Aorta (tissue), 5 donors: ENCODE results near the gene EIF4G3. TPM values are rescaled to one million over a fixed set of nuclear protein-coding genes. Genes with fewer than 3 reads are reported as not detected.
A peak's percentile ranks its signal among the peaks of the same experiment; 100 is the strongest.
"Not testable (repeated sequence)": the region's sequence is repeated elsewhere in the genome, so short reads cannot be mapped to it uniquely, and the experiment has no call there.

Experiments
- ATAC-seq: fragments of 200-7000 bp; cut with Tn5 transposase; one replicate; pipeline ENCODE4 v1.9.1; 2022; ENCODE audit warnings: moderate library complexity; ENCODE audit not compliant: low FRiP score
- DNase-seq, 2 donors: peaks; one replicate each; pipeline ENCODE4 v3.0.0-alpha.2; 2020
- H3K27ac ChIP-seq, 2 donors: one replicate each; pipeline ENCODE4 v1.5.1; 2013; ENCODE audit warnings: low read length in 2 of 2, mild to moderate bottlenecking in 2 of 2, moderate library complexity in 2 of 2, control low read depth in 1 of 2, inconsistent platforms in 1 of 2, low read depth in 1 of 2
- H3K27me3 ChIP-seq, 2 donors: one replicate each; pipeline ENCODE4 v1.6.1; 2013; ENCODE audit warnings: control low read depth in 1 of 2, low read length in 1 of 2, mild to moderate bottlenecking in 1 of 2, moderate library complexity in 1 of 2; ENCODE audit not compliant: insufficient read depth in 2 of 2, control insufficient read depth in 1 of 2
- H3K36me3 ChIP-seq, 2 donors: one replicate each; pipeline ENCODE4 v1.6.1; 2013; ENCODE audit warnings: control low read depth in 1 of 2, low read length in 1 of 2, mild to moderate bottlenecking in 1 of 2; ENCODE audit not compliant: insufficient read depth in 2 of 2, control insufficient read depth in 1 of 2
- H3K4me1 ChIP-seq, 2 donors: one replicate each; pipeline ENCODE4 v1.6.1; 2013; ENCODE audit warnings: low read length in 2 of 2, control low read depth in 1 of 2, mild to moderate bottlenecking in 1 of 2, moderate library complexity in 1 of 2; ENCODE audit not compliant: insufficient read depth in 2 of 2, control insufficient read depth in 1 of 2
- H3K4me3 ChIP-seq, 2 donors: one replicate each; pipeline ENCODE4 v1.5.1; 2013; ENCODE audit warnings: low read length in 2 of 2, control low read depth in 1 of 2, mild to moderate bottlenecking in 1 of 2
- H3K9me3 ChIP-seq: one replicate; pipeline ENCODE4 v1.6.1; 2013; ENCODE audit warnings: mild to moderate bottlenecking, low read length; ENCODE audit not compliant: control insufficient read depth
- WGBS, 2 donors: extraction: QIAGEN DNeasy Blood & Tissue Kit; methylation state at CpG; one replicate each; pipeline ENCODE4 v1.1.7; 2013; 5-methylcytosine and 5-hydroxymethylcytosine counted together
- intact Hi-C, 2 donors: fragments of 100-400 bp; cut with DNase I; formaldehyde crosslinking; loops; one replicate each; pipeline versions ENCODE4 v1.14.2 to v1.15.0; 2022
- polyA plus RNA-seq, 2 donors: library from polyadenylated mRNA; stranded (reverse); fragments of 200-250 nt; gene quantifications; one replicate each; pipeline ENCODE4 v1.2.3, GENCODE V29; 2013
- total RNA-seq, 2 donors: library from RNA; stranded (reverse); fragmentation: NEBNext Ultra II Directional; extraction: Animal tissue kit (Norgen Biotek cat#: 25700); gene quantifications; one replicate each; pipeline ENCODE4 v1.2.1, GENCODE V29; 2021
- donor health status: healthy with polysubstance abuse.
- donor health status: Bipolar disorder and iron deficiency.
- donor health status: DM: no; HTN: no; CAD: no.
- donor health status: DM: no; HTN: no; CAD: no.
- donor health status: DM: yes; HTN: yes; CAD: no.

Gene EIF4G3
- total and polyA plus RNA-seq, 4 donors = 7.3 to 84.4 (median 37.3) TPM

- ATAC-seq (no peak), DNase-seq (no peak)
- Histone ChIP-seq H3K9me3 (no peaks in the 10 kb centered on the region), H3K36me3 (no peaks in the 10 kb centered on the region), H3K27me3 (no peaks in the 10 kb centered on the region), H3K4me1 (no peaks in the 10 kb centered on the region), H3K4me3 (no peak overlapping the region), H3K27ac (no peak overlapping the region)
- intact Hi-C loops = no loop called here
- 95 to 98% methylated on average over 4 of the region's 4 CpGs for WGBS, 2 donors
Observed at GRCh38 chr1:20793236-20793635, 383.5 kb downstream of the EIF4G3 start.

DNA sequence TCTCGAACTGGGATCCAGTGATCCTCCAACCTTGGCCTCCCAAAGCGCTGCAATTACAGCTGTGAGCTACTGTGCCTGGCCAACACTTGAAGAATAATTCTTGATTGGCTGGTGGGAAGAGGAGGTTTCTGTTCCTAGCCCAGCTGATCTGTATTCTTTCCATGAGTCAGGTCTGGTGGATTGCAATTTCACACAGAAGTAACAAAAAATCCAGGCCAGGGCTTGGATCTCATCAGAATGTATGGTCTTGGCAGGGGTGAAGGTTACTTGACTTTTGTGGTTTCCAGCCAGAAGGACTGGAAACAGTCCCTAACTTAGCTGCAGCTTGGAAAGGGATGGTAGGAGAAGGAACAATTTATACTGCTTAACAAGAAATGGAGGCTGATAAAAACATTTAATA lies 384.5 kb downstream of the EIF4G3 start:
- DNase-seq (no peak), ATAC-seq (no peak)
- H3K27ac ChIP-seq = no peak overlapping the region
- no peak overlapping the region for H3K4me3 ChIP-seq
- no peaks in the 10 kb centered on the region for H3K9me3 ChIP-seq
- no peaks in the 10 kb centered on the region for H3K4me1 ChIP-seq
- H3K27me3 ChIP-seq = no peaks in the 10 kb centered on the region
- H3K36me3 ChIP-seq = no peaks in the 10 kb centered on the region
- WGBS, 2 donors = 18 to 36% methylated on average over 2 of the region's 2 CpGs
- intact Hi-C loops = no loop called here

GRCh38 chr1:20790785-20791184 lies 385.9 kb downstream of the EIF4G3 start:
- 90 to 93% methylated on average over 3 of the region's 3 CpGs for WGBS, 2 donors
- ATAC-seq = no peak
- Histone ChIP-seq H3K4me3 (no peak overlapping the region), H3K36me3 (no peaks in the 10 kb centered on the region), H3K9me3 (no peaks in the 10 kb centered on the region), H3K27me3 (no peaks in the 10 kb centered on the region), H3K4me1 (no peaks in the 10 kb centered on the region), H3K27ac (no peak overlapping the region)
- intact Hi-C loops = no loop called here
- no peak for DNase-seq

- H3K36me3 ChIP-seq, H3K4me3 ChIP-seq, DNase-seq, H3K4me1 ChIP-seq, H3K27ac ChIP-seq, H3K27me3 ChIP-seq, ATAC-seq, H3K9me3 ChIP-seq: not testable (repeated sequence)
- 91 to 93% methylated on average over 9 of the region's 9 CpGs for WGBS, 2 donors
- intact Hi-C loops = loop anchor here in 1 of 2 donors (5.0 kb wide), 2 partner anchors 57 to 233 kb away; partner anchors contain the start of gene SH2D5
Observed at GRCh38 chr1:20789598-20789997, 387.1 kb downstream of the EIF4G3 start.

- no peaks in the 10 kb centered on the region for H3K4me1 ChIP-seq
- intact Hi-C loops = loop anchor here in 1 of 2 donors (2.0 to 5.0 kb wide), 3 partner anchors 56 to 389 kb away; partner anchors contain the start of genes EIF4G3 and SH2D5
- ATAC-seq (no peak), DNase-seq (no peak)
- H3K27ac ChIP-seq = peak overlapping the region; percentile 89 to 95
- no peaks in the 10 kb centered on the region for H3K27me3 ChIP-seq
- H3K4me3 ChIP-seq = peak overlapping the region; percentile 59 to 83
- H3K36me3 ChIP-seq = no peaks in the 10 kb centered on the region
- 36 to 39% methylated on average over 22 of the region's 22 CpGs for WGBS, 2 donors
- no peaks in the 10 kb centered on the region for H3K9me3 ChIP-seq
Observed at GRCh38 chr1:20787840-20788795, 388.6 kb downstream of the EIF4G3 start.

GRCh38 chr1:20787029-20787839 lies 389.5 kb downstream of the EIF4G3 start, which contains the start of gene HP1BP3:
Gene HP1BP3, minus strand, starts transcription at chr1:20787307. Its CDS starts 6,867 bp downstream, at chr1:20780440.
- 0 to 1% methylated on average over 53 to 99 of the region's 99 CpGs for WGBS, 2 donors
- intact Hi-C loops = loop anchor here in 1 of 2 donors (2.0 to 5.0 kb wide), 3 partner anchors 55 to 390 kb away; partner anchors contain the start of genes EIF4G3 and SH2D5
- H3K4me3 ChIP-seq = peak within 1 kb of the TSS; percentile 59 to 83
- H3K4me1 ChIP-seq = no peaks in the 10 kb centered on the region
- no peaks in the 10 kb centered on the region for H3K9me3 ChIP-seq
- H3K27me3 ChIP-seq = no peaks in the 10 kb centered on the region
- DNase-seq (peak; percentile 86 to 93), ATAC-seq (peak; percentile 87)
- peak within 1 kb of the TSS; percentile 89 to 95 for H3K27ac ChIP-seq
- H3K36me3 ChIP-seq = no peaks in the 10 kb centered on the region

DNA sequence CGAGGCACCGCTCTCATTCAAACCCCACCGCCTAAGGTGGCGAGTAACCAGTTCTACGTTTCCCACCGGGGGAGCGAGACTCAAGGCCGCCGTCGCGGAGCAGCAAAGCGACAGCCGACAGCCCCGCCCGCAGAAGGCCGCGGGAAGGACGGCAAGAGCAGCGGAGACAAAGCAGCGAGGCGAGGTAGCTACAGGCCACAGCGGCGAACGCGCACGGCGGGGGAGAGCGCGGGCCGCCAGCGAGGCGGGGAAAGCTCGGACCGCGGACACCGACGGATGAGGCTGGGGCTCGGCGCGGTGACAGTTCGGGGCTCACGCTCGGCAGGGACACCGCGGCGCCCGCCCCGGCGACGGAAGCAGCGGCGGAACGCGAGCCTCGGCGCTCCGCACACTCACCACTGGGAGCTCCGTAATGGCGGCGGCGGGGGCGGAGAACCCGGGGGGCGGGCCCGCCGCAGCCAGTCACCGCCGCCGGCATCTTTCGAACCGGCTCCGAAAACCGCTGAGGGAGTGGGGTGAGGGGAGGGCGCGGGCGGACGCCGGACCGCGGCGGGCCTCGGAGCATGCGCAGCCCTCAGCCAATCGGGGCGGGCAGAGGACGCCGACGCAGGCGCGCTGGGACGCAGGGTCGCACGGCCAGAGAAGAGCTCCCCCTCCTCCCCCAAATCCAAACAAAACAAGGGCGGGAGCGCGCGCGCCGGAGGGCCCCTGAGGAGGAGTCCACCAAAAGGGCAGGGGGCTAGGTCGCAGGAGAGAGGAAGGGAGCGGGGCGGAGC lies 390.3 kb downstream of the EIF4G3 start:
- WGBS, 2 donors = 0% methylated on average over 82 to 102 of the region's 102 CpGs
- no peaks in the 10 kb centered on the region for H3K36me3 ChIP-seq
- peak overlapping the region; percentile 82 to 89 for H3K27ac ChIP-seq
- no peaks in the 10 kb centered on the region for H3K4me1 ChIP-seq
- H3K4me3 ChIP-seq = peak overlapping the region; percentile 59 to 83
- no peaks in the 10 kb centered on the region for H3K27me3 ChIP-seq
- intact Hi-C loops = loop anchor here in 1 of 2 donors (2.0 to 5.0 kb wide), 3 partner anchors 54 to 390 kb away; partner anchors contain the start of genes EIF4G3 and SH2D5
- ATAC-seq (peak; percentile 97), DNase-seq (peak; percentile 96 to 98)
- no peaks in the 10 kb centered on the region for H3K9me3 ChIP-seq

GRCh38 chr1:20785907-20786252 lies 390.8 kb downstream of the EIF4G3 start:
- no peaks in the 10 kb centered on the region for H3K4me1 ChIP-seq
- 0% methylated on average over 16 of the region's 16 CpGs for WGBS, 2 donors
- ATAC-seq = no peak
- DNase-seq = no peak
- intact Hi-C loops = loop anchor here in 1 of 2 donors (2.0 to 5.0 kb wide), 3 partner anchors 54 to 391 kb away; partner anchors contain the start of genes EIF4G3 and SH2D5
- no peaks in the 10 kb centered on the region for H3K9me3 ChIP-seq
- no peaks in the 10 kb centered on the region for H3K36me3 ChIP-seq
- H3K27me3 ChIP-seq = no peaks in the 10 kb centered on the region
- H3K27ac ChIP-seq = peak overlapping the region in 1 of 2 donors; percentile 44
- H3K4me3 ChIP-seq = peak overlapping the region; percentile 50 to 83
